ENCODE results near the gene NIPAL3. TPM values are rescaled to one million over a fixed set of nuclear protein-coding genes. Genes with fewer than 3 reads are reported as not detected.

Gene NIPAL3
- polyA plus RNA-seq, 1 donor (not counting 4 experiments of a cell fraction or from before 2014, with no cell fraction given), result 30.5 TPM

DNA sequence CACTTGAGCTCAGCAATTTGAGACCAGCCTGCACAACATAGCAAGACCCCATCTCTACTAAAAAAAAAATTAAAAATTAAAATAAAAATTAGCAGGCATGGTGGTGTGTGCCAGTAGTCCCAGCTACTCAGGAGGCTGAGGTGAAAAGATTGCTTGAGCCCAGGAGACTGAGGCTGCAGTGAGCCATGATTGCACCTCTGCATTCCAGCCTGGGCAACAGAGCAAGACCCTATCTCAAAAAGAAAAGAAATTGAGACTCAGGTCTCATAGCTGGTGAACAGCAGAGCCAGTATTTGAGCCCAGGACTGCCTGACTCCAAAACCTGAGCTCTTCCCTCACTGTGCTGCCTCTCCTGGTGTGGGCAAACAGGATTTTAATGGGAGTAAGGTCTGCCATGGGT lies 58.6 kb downstream of the NIPAL3 start:
- H3K4me1 ChIP-seq (ENCODE audit: control insufficient read depth, extremely low read depth, insufficient read depth, low read length), result no peaks in the 10 kb centered on the region
- dilution Hi-C loops (cut with MboI; ENCODE audit: extremely low pct_ligation_motif_present, low sequenced_read_pairs), result no loop called here
- H3K9me1 ChIP-seq (ENCODE audit: control insufficient read depth, extremely low read depth, insufficient read depth, low read length), result no peaks in the 10 kb centered on the region
- no peak overlapping the region for H3K4me2 ChIP-seq (ENCODE audit: control insufficient read depth, extremely low read depth, insufficient read depth, low read depth, low read length)
- no peak overlapping the region for H3K27ac ChIP-seq (ENCODE audit: control insufficient read depth, insufficient read depth, low read length)
- TF ChIP-seq, protein P1, sequence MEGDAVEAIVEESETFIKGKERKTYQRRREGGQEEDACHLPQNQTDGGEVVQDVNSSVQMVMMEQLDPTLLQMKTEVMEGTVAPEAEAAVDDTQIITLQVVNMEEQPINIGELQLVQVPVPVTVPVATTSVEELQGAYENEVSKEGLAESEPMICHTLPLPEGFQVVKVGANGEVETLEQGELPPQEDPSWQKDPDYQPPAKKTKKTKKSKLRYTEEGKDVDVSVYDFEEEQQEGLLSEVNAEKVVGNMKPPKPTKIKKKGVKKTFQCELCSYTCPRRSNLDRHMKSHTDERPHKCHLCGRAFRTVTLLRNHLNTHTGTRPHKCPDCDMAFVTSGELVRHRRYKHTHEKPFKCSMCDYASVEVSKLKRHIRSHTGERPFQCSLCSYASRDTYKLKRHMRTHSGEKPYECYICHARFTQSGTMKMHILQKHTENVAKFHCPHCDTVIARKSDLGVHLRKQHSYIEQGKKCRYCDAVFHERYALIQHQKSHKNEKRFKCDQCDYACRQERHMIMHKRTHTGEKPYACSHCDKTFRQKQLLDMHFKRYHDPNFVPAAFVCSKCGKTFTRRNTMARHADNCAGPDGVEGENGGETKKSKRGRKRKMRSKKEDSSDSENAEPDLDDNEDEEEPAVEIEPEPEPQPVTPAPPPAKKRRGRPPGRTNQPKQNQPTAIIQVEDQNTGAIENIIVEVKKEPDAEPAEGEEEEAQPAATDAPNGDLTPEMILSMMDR (optimal IDR thresholded peaks at IDR 0.05 in 1 of 3, IDR thresholded peaks at IDR 0.05 in 1 of 3, conservative IDR thresholded peaks at IDR 0.05 in 1 of 3; ENCODE audit: extremely low read depth in 1 of 3, insufficient read depth in 2 of 3, low read length in 3 of 3), result no peak
- TF ChIP-seq EZH2 (IDR thresholded peaks at IDR 0.05; ENCODE audit: low read length), result no peak
- DNase-seq (ENCODE audit: low read depth, low spot score) (no peak), FAIRE-seq (no peak)
- H3K4me3 ChIP-seq (ENCODE audit: control insufficient read depth in 2 of 3, extremely low read depth in 1 of 3, insufficient read depth in 2 of 3, low read depth in 1 of 3, low read length in 3 of 3), result no peak overlapping the region
- H3K27me3 ChIP-seq (ENCODE audit: control insufficient read depth, extremely low read depth, insufficient read depth, low read length), result no peaks in the 10 kb centered on the region
- H3K79me2 ChIP-seq (ENCODE audit: control insufficient read depth, insufficient read depth, low read length), result no peaks in the 10 kb centered on the region
- H3K36me3 ChIP-seq (ENCODE audit: control insufficient read depth in 2 of 2, extremely low read depth in 1 of 2, insufficient read depth in 2 of 2, low read length in 2 of 2), result peaks cover 3 to 6% of the 10 kb centered on the region in 2 experiments
- H4K20me1 ChIP-seq (ENCODE audit: control insufficient read depth, extremely low read depth, insufficient read depth, low read length), result no peaks in the 10 kb centered on the region
- H3K9ac ChIP-seq (ENCODE audit: control insufficient read depth, extremely low read depth, insufficient read depth, low read length), result no peak overlapping the region
- H3K9me3 ChIP-seq (ENCODE audit: control insufficient read depth, low read depth, low read length), result no peaks in the 10 kb centered on the region
- no peak overlapping the region for H2AFZ ChIP-seq (ENCODE audit: control insufficient read depth, low read length)

DNA sequence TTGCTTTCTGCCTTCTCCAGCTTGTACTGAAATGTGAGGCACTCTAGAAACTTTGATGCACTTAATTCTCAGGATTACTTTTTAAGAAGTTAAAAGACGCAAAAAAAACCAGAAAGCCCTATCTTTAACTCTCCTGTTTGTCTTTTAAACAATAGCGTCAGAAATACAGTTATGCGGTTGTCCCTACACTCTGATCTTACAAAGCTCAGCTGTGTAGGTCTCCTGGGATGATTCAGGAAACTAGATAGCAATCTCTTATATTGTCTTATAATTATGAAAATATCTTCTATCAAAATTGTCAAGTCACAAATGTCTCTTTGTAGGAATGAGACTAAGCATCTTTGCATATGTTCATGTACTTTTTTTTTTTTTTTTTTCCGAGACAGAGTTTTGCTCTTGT lies 60.1 kb downstream of the NIPAL3 start:
- DNase-seq (ENCODE audit: low read depth, low spot score) (no peak), FAIRE-seq (no peak)
- Histone ChIP-seq H3K27me3 (ENCODE audit: control insufficient read depth, extremely low read depth, insufficient read depth, low read length) (no peaks in the 10 kb centered on the region), H3K4me2 (ENCODE audit: control insufficient read depth, extremely low read depth, insufficient read depth, low read depth, low read length) (no peak overlapping the region), H3K79me2 (ENCODE audit: control insufficient read depth, insufficient read depth, low read length) (no peaks in the 10 kb centered on the region), H3K9ac (ENCODE audit: control insufficient read depth, extremely low read depth, insufficient read depth, low read length) (no peak overlapping the region), H4K20me1 (ENCODE audit: control insufficient read depth, extremely low read depth, insufficient read depth, low read length) (no peaks in the 10 kb centered on the region), H3K9me3 (ENCODE audit: control insufficient read depth, low read depth, low read length) (no peaks in the 10 kb centered on the region), H3K9me1 (ENCODE audit: control insufficient read depth, extremely low read depth, insufficient read depth, low read length) (no peaks in the 10 kb centered on the region), H3K27ac (ENCODE audit: control insufficient read depth, insufficient read depth, low read length) (no peak overlapping the region), H3K36me3 (ENCODE audit: control insufficient read depth in 2 of 2, extremely low read depth in 1 of 2, insufficient read depth in 2 of 2, low read length in 2 of 2) (peaks cover 0 to 3% of the 10 kb centered on the region in 2 experiments), H3K4me1 (ENCODE audit: control insufficient read depth, extremely low read depth, insufficient read depth, low read length) (no peaks in the 10 kb centered on the region), H3K4me3 (ENCODE audit: control insufficient read depth in 2 of 3, extremely low read depth in 1 of 3, insufficient read depth in 2 of 3, low read depth in 1 of 3, low read length in 3 of 3) (no peak overlapping the region), H2AFZ (ENCODE audit: control insufficient read depth, low read length) (no peak overlapping the region)
- dilution Hi-C loops (cut with MboI; ENCODE audit: extremely low pct_ligation_motif_present, low sequenced_read_pairs), result no loop called here
- TF ChIP-seq, protein P1 (optimal IDR thresholded peaks at IDR 0.05 in 1 of 3, IDR thresholded peaks at IDR 0.05 in 1 of 3, conservative IDR thresholded peaks at IDR 0.05 in 1 of 3; ENCODE audit: extremely low read depth in 1 of 3, insufficient read depth in 2 of 3, low read length in 3 of 3), result no peak
- TF ChIP-seq EZH2 (IDR thresholded peaks at IDR 0.05; ENCODE audit: low read length), result no peak

All from keratinocyte (primary cell).